ENCODE measurements around the gene TMIE.

The TMIE gene

GRCh38 chr3:46660543-46661523, 40.4 kb upstream of the TMIE start:
- Histone ChIP-seq H3K27me3 (ENCODE audit: insufficient read depth, low read depth, severe bottlenecking) (no peaks in the 10 kb centered on the region), H3K9me3 (ENCODE audit: severe bottlenecking) (no peaks in the 10 kb centered on the region), H3K36me3 (no peaks in the 10 kb centered on the region), H3K4me3 (ENCODE audit: low read depth, low read length) (no peak overlapping the region), H3K27ac (no peak overlapping the region)
- DNase-seq, result no peak
- TF ChIP-seq CTCF (IDR thresholded peaks at IDR 0.05; ENCODE audit: low read depth, low read length), result no peak

- Histone ChIP-seq H3K9me3 (ENCODE audit: severe bottlenecking) (no peaks in the 10 kb centered on the region), H3K4me3 (ENCODE audit: low read depth, low read length) (no peak overlapping the region), H3K27me3 (ENCODE audit: insufficient read depth, low read depth, severe bottlenecking) (no peaks in the 10 kb centered on the region), H3K27ac (no peak overlapping the region), H3K36me3 (no peaks in the 10 kb centered on the region)
- DNase-seq, result no peak
- TF ChIP-seq CTCF (IDR thresholded peaks at IDR 0.05; ENCODE audit: low read depth, low read length), result no peak
Observed at GRCh38 chr3:46661776-46662766, 39.1 kb upstream of the TMIE start.

- no peaks in the 10 kb centered on the region for H3K9me3 ChIP-seq (ENCODE audit: severe bottlenecking)
- no peak for DNase-seq
- no peaks in the 10 kb centered on the region for H3K36me3 ChIP-seq
- no peaks in the 10 kb centered on the region for H3K27me3 ChIP-seq (ENCODE audit: insufficient read depth, low read depth, severe bottlenecking)
- H3K4me3 ChIP-seq (ENCODE audit: low read depth, low read length), result no peak overlapping the region
- H3K27ac ChIP-seq, result no peak overlapping the region
- TF ChIP-seq CTCF (IDR thresholded peaks at IDR 0.05; ENCODE audit: low read depth, low read length), result no peak
Observed at GRCh38 chr3:46662771-46663551, 38.2 kb upstream of the TMIE start.

DNA sequence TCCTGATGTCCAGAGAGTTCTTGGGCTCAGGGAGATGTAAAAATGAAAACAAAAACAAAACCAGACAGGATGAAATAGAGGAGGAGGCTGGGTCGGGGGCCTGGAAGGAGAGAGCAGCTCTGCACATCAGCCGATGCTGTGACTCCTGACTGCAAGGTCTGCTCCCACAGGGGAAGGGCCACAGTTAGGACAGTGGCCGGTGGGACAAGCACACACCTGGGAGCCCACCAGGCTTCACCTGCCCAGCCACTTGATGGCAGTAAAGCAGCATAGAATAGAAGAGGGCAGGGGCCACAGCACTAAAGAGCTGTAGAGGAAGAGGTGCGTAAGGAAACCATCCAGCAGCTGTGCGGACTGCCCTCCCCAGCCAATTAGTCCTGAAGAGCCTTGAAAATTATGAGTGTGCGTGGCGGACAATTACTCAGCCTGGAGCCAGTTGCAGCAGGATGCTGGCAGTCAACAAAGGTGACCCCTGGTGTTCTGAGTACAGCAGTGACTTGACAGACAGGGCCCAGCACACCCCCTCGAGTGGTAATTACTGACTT, 37.5 kb upstream of the TMIE start:
- no peak for DNase-seq
- peak; percentile 27; the same call in 1 of the 2 replicates for TF ChIP-seq CTCF (IDR thresholded peaks at IDR 0.05; ENCODE audit: low read depth, low read length)
- H3K36me3 ChIP-seq, result no peaks in the 10 kb centered on the region
- no peak overlapping the region for H3K27ac ChIP-seq
- no peaks in the 10 kb centered on the region for H3K9me3 ChIP-seq (ENCODE audit: severe bottlenecking)
- no peaks in the 10 kb centered on the region for H3K27me3 ChIP-seq (ENCODE audit: insufficient read depth, low read depth, severe bottlenecking)
- no peak overlapping the region for H3K4me3 ChIP-seq (ENCODE audit: low read depth, low read length)
